Transverse colon (tissue), 4 donors: ENCODE data around the gene KIAA1549.

ENCODE experiments used
- CTCF ChIP-seq, 5 experiments: fragments of 200-600 bp in 3 of 5; fragments of 450-650 bp in 2 of 5; sonication (generic) in 3 of 5; IDR thresholded peaks; 1 replicate in 2 of 5; 2 replicates in 3 of 5; pipeline ENCODE4 v1.5.1; 2016 to 2017; ENCODE audit warnings: antibody characterized with exemption in 5 of 5, inconsistent platforms in 3 of 5, mild to moderate bottlenecking in 2 of 5, moderate library complexity in 1 of 5
- POLR2A ChIP-seq: fragments of 450-650 bp; IDR thresholded peaks from one replicate; pipeline ENCODE4 v1.6.1; 2016; ENCODE audit warnings: antibody characterized with exemption, mild to moderate bottlenecking, moderate library complexity
- POLR2AphosphoS5 ChIP-seq, 3 donors: sonication (generic); formaldehyde crosslinking; IDR thresholded peaks; one replicate each; pipeline ENCODE4 v1.6.1; 2016; ENCODE audit warnings: antibody characterized with exemption in 3 of 3

DNA sequence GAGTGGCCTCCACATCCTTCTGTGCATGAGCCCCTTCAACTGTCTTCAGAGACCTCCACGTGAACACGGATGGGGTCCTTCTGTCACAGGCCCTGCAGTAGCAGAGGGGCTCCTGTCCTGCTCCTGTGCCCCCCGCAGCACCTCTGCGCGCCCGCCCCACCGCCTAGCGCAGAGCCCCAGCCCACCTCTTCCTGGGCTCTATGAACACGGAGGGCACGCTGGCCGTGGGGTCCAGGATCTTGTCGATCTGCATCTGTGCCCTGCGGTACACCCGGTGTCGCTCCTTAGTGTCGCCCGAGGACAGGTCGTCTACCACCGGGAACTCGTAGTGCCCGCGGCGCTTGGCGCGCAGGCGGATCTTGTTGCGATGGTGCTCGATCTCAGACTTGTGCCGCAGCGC lies 111.8 kb downstream of the KIAA1549 start:
- TF ChIP-seq CTCF (IDR thresholded peaks at IDR 0.05) = no peak
- TF ChIP-seq POLR2A = no peak
- TF ChIP-seq POLR2AphosphoS5 (IDR thresholded peaks at IDR 0.05) = no peak
